HepG2 (cell line): ENCODE results near the gene ATP5PB. TPM values are rescaled to one million over a fixed set of nuclear protein-coding genes. Genes with fewer than 3 reads are reported as not detected.

Experiments
- ATAC-seq: fragments of 200-7000 bp; cut with Tn5 transposase; 3 replicates; pipeline ENCODE4 v1.9.1; 2020; ENCODE audit warnings: mild to moderate bottlenecking, moderate library complexity
- BruUV-seq: library from RNA; stranded (reverse); fragments of 400-500 nt; replicated peaks from 2 replicates; lab custom pipeline; 2021; lab: Mats Ljungman, UMichigan
- CTCF ChIA-PET: fragments of 300-600 bp; formaldehyde crosslinking; extraction: SDS; loops from one replicate; lab custom pipeline; 2021; ENCODE audit warnings: low total read pairs, inconsistent platforms, low intra/inter-chr PET ratio; lab: Yijun Ruan, JAX
- POLR2A ChIA-PET: fragments of 350-600 bp; sonication (Branson Sonifier 250); formaldehyde crosslinking; loops from one replicate; lab custom pipeline; 2020; ENCODE audit warnings: antibody characterized with exemption, inconsistent platforms; lab: Yijun Ruan, JAX
- DNase-seq: peaks from one replicate; pipeline ENCODE4 v3.0.0-alpha.2; 2015; ENCODE audit warnings: low spot score
- FAIRE-seq: peaks from 3 replicates; lab custom pipeline; 2011; peaks lifted over from hg19 to GRCh38; lab: Jason Lieb, UNC
- H2AFZ ChIP-seq: one replicate; pipeline ENCODE4 v1.6.1; 2011; ENCODE audit warnings: low read length, inconsistent platforms
- H3K27ac ChIP-seq: fragments of 300-600 bp; 3 replicates; pipeline ENCODE4 v1.8.0; 2011; ENCODE audit warnings: mixed run types, mild to moderate bottlenecking, mixed read lengths, low read length, inconsistent platforms; ENCODE audit not compliant: insufficient read depth; ENCODE audit errors: extremely low read length
- H3K27me3 ChIP-seq, 2 experiments: fragments of 200-600 bp in 1 of 2; 2 replicates in 1 of 2; 3 replicates in 1 of 2; pipeline versions ENCODE4 v1.6.0 to v1.8.0; 2011; ENCODE audit warnings: low read length in 2 of 2, mild to moderate bottlenecking in 2 of 2, moderate library complexity in 2 of 2, inconsistent platforms in 1 of 2; ENCODE audit not compliant: insufficient read depth in 2 of 2, control insufficient read depth in 1 of 2
- H3K36me3 ChIP-seq, 2 experiments: fragments of 200-600 bp in 1 of 2; replicated peaks in 1 of 2; 2 replicates in 1 of 2; 3 replicates in 1 of 2; pipeline versions ENCODE4 v1.5.1 to v1.8.0; 2011; ENCODE audit warnings: low read length in 2 of 2, inconsistent platforms in 1 of 2; ENCODE audit not compliant: insufficient read depth in 2 of 2, control insufficient read depth in 1 of 2
- H3K4me1 ChIP-seq: 2 replicates; pipeline ENCODE4 v1.5.1; 2012; ENCODE audit warnings: low read length, inconsistent platforms; ENCODE audit not compliant: insufficient read depth
- H3K4me2 ChIP-seq: 2 replicates; pipeline ENCODE4 v1.6.0; 2011; ENCODE audit warnings: low read depth, low read length, inconsistent platforms
- H3K4me3 ChIP-seq, 3 experiments: fragments of 200-600 bp in 1 of 3; sonication (generic), shearing (Covaris generic) in 1 of 3; replicated peaks in 1 of 3; 2 replicates each; pipeline ENCODE4 v1.5.1; 2011 to 2016; ENCODE audit warnings: low read length in 3 of 3, inconsistent platforms in 2 of 3, low read depth in 2 of 3, mild to moderate bottlenecking in 2 of 3, control low read depth in 1 of 3, mixed read lengths in 1 of 3; ENCODE audit not compliant: insufficient read depth in 1 of 3
- H3K79me2 ChIP-seq: one replicate; pipeline ENCODE4 v1.6.1; 2011; ENCODE audit warnings: low read length, inconsistent platforms; ENCODE audit not compliant: insufficient read depth
- H3K9ac ChIP-seq: 2 replicates; pipeline ENCODE4 v1.6.0; 2011; ENCODE audit warnings: mild to moderate bottlenecking, low read depth, low read length, inconsistent platforms; ENCODE audit not compliant: insufficient read depth
- H3K9me3 ChIP-seq: 2 replicates; pipeline ENCODE4 v1.5.1; 2012; ENCODE audit warnings: mild to moderate bottlenecking, low read length
- H4K20me1 ChIP-seq: 2 replicates; pipeline ENCODE4 v1.6.0; 2011; ENCODE audit warnings: inconsistent platforms, mild to moderate bottlenecking, low read length, moderate library complexity; ENCODE audit not compliant: insufficient read depth
- ATAD3A ChIP-seq: sonication (generic); formaldehyde crosslinking; IDR thresholded peaks from 2 replicates; pipeline ENCODE4 v1.4.0; 2020; ENCODE audit warnings: missing genetic modification reagents
- BRF2 ChIP-seq: sonication (generic); formaldehyde crosslinking; IDR thresholded peaks from 2 replicates; pipeline ENCODE4 v1.8.1; 2022; ENCODE audit warnings: mild to moderate bottlenecking, missing genetic modification reagents
- E2F1 ChIP-seq: sonication (generic); formaldehyde crosslinking; IDR thresholded peaks from 2 replicates; pipeline ENCODE4 v1.5.0; 2020; ENCODE audit warnings: missing genetic modification reagents
- ESRRA ChIP-seq: sonication (generic); formaldehyde crosslinking; IDR thresholded peaks from 2 replicates; pipeline ENCODE4 v1.5.1; 2020; ENCODE audit warnings: mild to moderate bottlenecking, low read depth, missing genetic modification reagents
- HNF1B ChIP-seq: sonication (generic); formaldehyde crosslinking; IDR thresholded peaks from 2 replicates; pipeline ENCODE4 v1.5.1; 2020; ENCODE audit warnings: mild to moderate bottlenecking, moderate library complexity, missing genetic modification reagents
- IRF1 ChIP-seq: sonication (generic); formaldehyde crosslinking; IDR thresholded peaks from 2 replicates; pipeline ENCODE4 v1.4.0; 2020; ENCODE audit warnings: low read depth, mild to moderate bottlenecking, missing genetic modification reagents
- KDM5A ChIP-seq: fragments of 200-600 bp; sonication (generic); IDR thresholded peaks from 2 replicates; pipeline ENCODE4 v1.7.0; 2018; ENCODE audit warnings: antibody characterized with exemption, mild to moderate bottlenecking, low read length, borderline replicate concordance
- USF2 ChIP-seq, 2 experiments: sonication (generic) in 1 of 2; formaldehyde crosslinking in 1 of 2; IDR thresholded peaks; 2 replicates each; pipeline versions ENCODE4 v1.5.1 to v1.6.1; 2011 to 2020; ENCODE audit warnings: borderline replicate concordance in 1 of 2, low read depth in 1 of 2, low read length in 1 of 2, mild to moderate bottlenecking in 1 of 2, missing genetic modification reagents in 1 of 2, moderate library complexity in 1 of 2
- YEATS4 ChIP-seq: sonication (generic); formaldehyde crosslinking; IDR thresholded peaks from 2 replicates; pipeline ENCODE4 v1.4.0; 2020; ENCODE audit warnings: missing genetic modification reagents, borderline replicate concordance
- ZNF230 ChIP-seq: sonication (generic); formaldehyde crosslinking; IDR thresholded peaks from 2 replicates; pipeline ENCODE4 v1.4.0; 2020; ENCODE audit warnings: mild to moderate bottlenecking, missing genetic modification reagents
- ZNF337 ChIP-seq: sonication (generic); formaldehyde crosslinking; IDR thresholded peaks from 2 replicates; pipeline ENCODE4 v1.5.1; 2020; ENCODE audit warnings: missing genetic modification reagents, low read depth, mild to moderate bottlenecking, borderline replicate concordance
- ZNF510 ChIP-seq: sonication (generic); formaldehyde crosslinking; IDR thresholded peaks from 2 replicates; pipeline ENCODE4 v1.4.0; 2020; ENCODE audit warnings: low read depth, mild to moderate bottlenecking, missing genetic modification reagents
- WGBS: methylation state at CpG from one replicate; pipeline ENCODE4 v1.1.6; 2017; ENCODE audit warnings: low lambda C conversion rate; 5-methylcytosine and 5-hydroxymethylcytosine counted together
- in situ Hi-C: cut with HindIII; loops from 2 replicates; pipeline ENCODE4 v1.10.0; 2017; ENCODE audit warnings: low pct_unique_long_range_greater_than_20kb; ENCODE audit not compliant: extremely low pct_ligation_motif_present
- intact Hi-C: fragments of 100-400 bp; cut with micrococcal nuclease; formaldehyde crosslinking; loops from one replicate; pipeline ENCODE4 v1.10.0; 2022; ENCODE audit not compliant: unreplicated experiment
- polyA plus RNA-seq, 8 experiments: library from polyadenylated mRNA; depleted of rRNA in 3 of 8; stranded (reverse) in 7 of 8; unstranded in 1 of 8; fragments of >200 nt; fragmentation: Illumina TruSeq in 4 of 8; extraction: Trizol in 4 of 8; gene quantifications; 2 replicates each; pipeline versions ENCODE4 v1.2.1 to v1.2.3, GENCODE V29; 2011 to 2016; ENCODE audit warnings: low read depth in 4 of 8, missing spikeins in 1 of 8, mixed read lengths in 1 of 8; ENCODE audit not compliant: insufficient read depth in 1 of 8
- total RNA-seq, 5 experiments: library from RNA; depleted of rRNA; stranded (reverse); fragments of >200 nt; fragmentation: Illumina TruSeq; extraction: Trizol; gene quantifications; 2 replicates each; pipeline ENCODE4 v1.2.3, GENCODE V29; 2016; ENCODE audit warnings: low read depth in 1 of 5

Gene ATP5PB
- total and polyA plus RNA-seq, 2 of the 13 experiments (the other 11 are each of a cell fraction or from before 2014, with no cell fraction given), result 297 to 541 TPM

GRCh38 chr1:111449703-111450017 is 396 bp downstream of the ATP5PB start (continued):
- TF ChIP-seq ESRRA (CRISPR knock-in tag) (0 out of 2 replicates have a peak, but pooled peaks have one; percentile 2), IRF1 (no peak), BRF2 (CRISPR knock-in tag) (no peak), YEATS4 (peak; percentile 9; the same call in 1 of the 2 replicates), KDM5A (0 out of 2 replicates have a peak, but pooled peaks have one; percentile 11), ZNF230 (CRISPR knock-in tag) (peak; percentile 16; the same call in 1 of the 2 replicates)
- TF ChIP-seq, all 625 proteins: peak for 12

GRCh38 chr1:111450185-111450584 is 921 bp downstream of the ATP5PB start:
- ATAC-seq (no peak), DNase-seq (no peak), FAIRE-seq (no peak)
- no peaks in the 10 kb centered on the region for H3K9me3 ChIP-seq
- H4K20me1 ChIP-seq, result no peaks in the 10 kb centered on the region
- peaks cover 2 to 22% of the 10 kb centered on the region in 2 experiments for H3K36me3 ChIP-seq
- POLR2A ChIA-PET, result interaction anchor here (0.9 kb wide), 1 partner anchor 57 kb away, joined by 3 read pairs; no protein-coding TSS in a partner anchor
- 27% methylated on average over 3 of the region's 3 CpGs for WGBS
- no peak overlapping the region for H2AFZ ChIP-seq
- BruUV-seq, result no TSS peak
- peak overlapping the region; percentile 77 to 96 (median 88) for H3K4me3 ChIP-seq
- peaks cover 47% of the 10 kb centered on the region for H3K4me1 ChIP-seq
- H3K27me3 ChIP-seq, result no peaks in the 10 kb centered on the region; a peak in 1 of 5 replicates
- H3K9ac ChIP-seq, result peak overlapping the region; percentile 98
- H3K79me2 ChIP-seq, result peaks cover 56% of the 10 kb centered on the region
- peak overlapping the region; percentile 86 for H3K27ac ChIP-seq
- intact Hi-C loops, result no loop called here
- CTCF ChIA-PET, result no interaction called here
- peak overlapping the region; percentile 85 for H3K4me2 ChIP-seq
- in situ Hi-C loops, result no loop called here
- TF ChIP-seq USF2 (IDR thresholded peaks at IDR 0.05; ENCODE audit: low read depth, low read length) (no peak), USF2 (CRISPR knock-in tag; IDR thresholded peaks at IDR 0.05; ENCODE audit: borderline replicate concordance) (no peak), ZNF510 (CRISPR knock-in tag) (no peak), ATAD3A (no peak), E2F1 (no peak), HNF1B (CRISPR knock-in tag) (no peak), ZNF337 (no peak)
